GM12873 (cell line): Measurements from ENCODE around the gene GABBR2.

Experiments used
- CTCF ChIP-seq: IDR thresholded peaks from 2 replicates; pipeline ENCODE4 v1.5.1; 2012; ENCODE audit warnings: low read depth, mild to moderate bottlenecking, moderate library complexity, low read length, control low read depth; ENCODE audit not compliant: insufficient read depth; ENCODE audit errors: missing control alignments

Gene GABBR2

GRCh38 chr9:98702835-98703380 is 5.8 kb downstream of the GABBR2 start:
- no peak for TF ChIP-seq CTCF

GRCh38 chr9:98702340-98702739 is 6.4 kb downstream of the GABBR2 start:
- TF ChIP-seq CTCF = no peak

- no peak for TF ChIP-seq CTCF
Observed at GRCh38 chr9:98701576-98701975, 7.2 kb downstream of the GABBR2 start.

- no peak for TF ChIP-seq CTCF
Observed at GRCh38 chr9:98700801-98701200, 7.9 kb downstream of the GABBR2 start.

- TF ChIP-seq CTCF = no peak
Observed at GRCh38 chr9:98698856-98699255, 9.9 kb downstream of the GABBR2 start.

GRCh38 chr9:98694943-98695342 is 13.8 kb downstream of the GABBR2 start:
- TF ChIP-seq CTCF = no peak

GRCh38 chr9:98692392-98692791 is 16.3 kb downstream of the GABBR2 start:
- no peak for TF ChIP-seq CTCF

GRCh38 chr9:98691890-98692289 is 16.8 kb downstream of the GABBR2 start:
- no peak for TF ChIP-seq CTCF
